VCaP (cell line): Measurements from ENCODE around the gene SNAPC4.

ENCODE experiments used
- H3K27ac ChIP-seq: fragments of 450-650 bp; 2 replicates; pipeline ENCODE4 v1.5.1; 2017
- TF ChIP-seq, protein P1 (sequence below): fragments of 450-650 bp; conservative IDR thresholded peaks from 2 replicates; pipeline ENCODE4 v1.5.1; 2017; ENCODE audit warnings: mild to moderate bottlenecking, moderate library complexity

The SNAPC4 gene

DNA sequence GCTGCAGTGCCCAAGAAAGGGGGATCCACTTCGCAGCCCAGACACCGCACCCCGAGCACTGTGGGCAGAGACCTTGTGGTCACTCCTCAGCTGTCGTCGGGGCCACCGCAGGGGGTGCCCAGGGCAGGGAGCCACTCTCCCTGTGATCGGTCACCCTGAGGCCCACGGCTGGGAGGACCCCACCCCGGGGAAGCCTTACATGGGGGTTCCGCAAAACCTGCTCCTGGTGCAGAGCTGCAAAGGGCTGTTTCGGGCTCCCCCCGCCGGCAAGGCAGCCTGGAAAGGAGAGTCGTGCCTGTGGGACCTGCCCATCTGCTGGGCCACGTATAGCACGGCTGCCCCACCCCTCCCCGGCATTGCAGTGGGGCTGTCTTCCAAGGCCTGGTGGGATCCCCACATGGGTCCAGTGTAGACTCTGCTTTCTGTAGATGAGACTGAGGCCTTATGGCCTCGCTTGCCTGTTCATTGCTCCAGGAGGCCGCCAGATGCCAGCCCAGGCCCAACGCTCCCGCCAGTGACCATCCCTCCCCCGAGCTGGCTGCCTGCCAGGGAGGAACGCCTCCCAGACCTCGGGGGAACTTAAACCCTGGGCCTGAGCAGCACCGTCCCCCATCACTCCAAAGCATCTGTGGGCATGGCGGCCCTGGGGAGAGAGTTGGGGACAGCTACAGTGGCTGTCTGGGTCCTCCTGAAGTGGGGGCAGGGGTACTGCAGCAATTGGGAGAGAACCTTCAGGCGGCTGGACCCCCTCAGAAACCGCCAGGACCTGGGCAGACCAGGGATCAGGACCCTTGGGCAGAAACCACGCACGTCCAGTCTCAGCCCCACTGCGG, 34.8 kb downstream of the SNAPC4 start:
- TF ChIP-seq, protein P1, sequence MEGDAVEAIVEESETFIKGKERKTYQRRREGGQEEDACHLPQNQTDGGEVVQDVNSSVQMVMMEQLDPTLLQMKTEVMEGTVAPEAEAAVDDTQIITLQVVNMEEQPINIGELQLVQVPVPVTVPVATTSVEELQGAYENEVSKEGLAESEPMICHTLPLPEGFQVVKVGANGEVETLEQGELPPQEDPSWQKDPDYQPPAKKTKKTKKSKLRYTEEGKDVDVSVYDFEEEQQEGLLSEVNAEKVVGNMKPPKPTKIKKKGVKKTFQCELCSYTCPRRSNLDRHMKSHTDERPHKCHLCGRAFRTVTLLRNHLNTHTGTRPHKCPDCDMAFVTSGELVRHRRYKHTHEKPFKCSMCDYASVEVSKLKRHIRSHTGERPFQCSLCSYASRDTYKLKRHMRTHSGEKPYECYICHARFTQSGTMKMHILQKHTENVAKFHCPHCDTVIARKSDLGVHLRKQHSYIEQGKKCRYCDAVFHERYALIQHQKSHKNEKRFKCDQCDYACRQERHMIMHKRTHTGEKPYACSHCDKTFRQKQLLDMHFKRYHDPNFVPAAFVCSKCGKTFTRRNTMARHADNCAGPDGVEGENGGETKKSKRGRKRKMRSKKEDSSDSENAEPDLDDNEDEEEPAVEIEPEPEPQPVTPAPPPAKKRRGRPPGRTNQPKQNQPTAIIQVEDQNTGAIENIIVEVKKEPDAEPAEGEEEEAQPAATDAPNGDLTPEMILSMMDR = no peak

GRCh38 chr9:136363949-136364748, 35.8 kb downstream of the SNAPC4 start:
- TF ChIP-seq, protein P1 = no peak; the same call in 1 of the 2 replicates
- H3K27ac ChIP-seq = peak overlapping the region; percentile 93

More for the DNA sequence above, 34.8 kb downstream of the SNAPC4 start:
- no peak overlapping the region for H3K27ac ChIP-seq

DNA sequence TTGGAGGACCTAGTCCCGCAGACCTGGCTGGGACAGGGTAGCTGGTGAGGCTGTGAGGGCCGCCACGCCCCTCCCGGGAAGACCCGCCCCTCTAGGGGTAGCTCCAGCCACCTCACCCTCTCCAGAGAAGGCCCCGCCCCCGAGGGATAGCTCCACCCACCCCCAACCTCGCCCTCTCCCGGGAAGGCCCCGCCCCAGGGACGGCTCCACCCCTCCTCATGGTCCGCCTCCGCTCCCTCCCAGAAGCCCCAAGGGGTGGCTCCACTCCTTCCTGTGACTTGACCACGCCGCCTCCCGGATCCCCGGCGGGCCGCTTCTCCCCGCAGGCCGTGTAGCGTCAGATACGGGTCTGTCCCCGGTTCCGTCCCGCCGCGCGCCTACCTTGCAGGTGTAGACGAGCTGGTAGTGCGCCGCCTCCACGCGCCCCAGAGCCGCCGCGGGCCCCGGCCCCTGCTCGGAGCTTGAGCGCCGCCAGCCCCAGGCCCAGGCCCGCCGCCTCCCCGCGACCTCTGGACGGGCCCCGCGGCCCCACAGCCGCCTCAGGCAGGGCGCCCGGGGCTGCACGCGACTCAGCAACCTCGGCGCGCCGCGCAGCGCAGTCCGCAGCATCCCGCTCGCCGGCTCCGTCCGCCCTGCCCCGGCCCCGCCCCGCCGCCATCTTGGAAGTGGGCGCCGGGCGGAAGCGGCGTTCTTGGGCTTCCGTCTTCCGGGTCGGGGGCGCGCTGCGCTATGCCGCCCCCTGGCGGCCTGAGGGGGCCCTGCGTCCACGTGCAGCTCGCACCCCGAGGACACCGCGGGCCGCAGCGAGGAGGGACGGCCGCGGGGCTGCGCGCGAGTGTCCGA, 36.6 kb downstream of the SNAPC4 start, which contains the start of gene DNLZ:
Gene DNLZ, minus strand, starts transcription at position 639 of the 843 bp plus-strand sequence. Its CDS starts 30 bp downstream, at position 609.
- TF ChIP-seq, protein P1 = peak; percentile 99
- H3K27ac ChIP-seq = peak within 1 kb of the TSS; percentile 93

DNA sequence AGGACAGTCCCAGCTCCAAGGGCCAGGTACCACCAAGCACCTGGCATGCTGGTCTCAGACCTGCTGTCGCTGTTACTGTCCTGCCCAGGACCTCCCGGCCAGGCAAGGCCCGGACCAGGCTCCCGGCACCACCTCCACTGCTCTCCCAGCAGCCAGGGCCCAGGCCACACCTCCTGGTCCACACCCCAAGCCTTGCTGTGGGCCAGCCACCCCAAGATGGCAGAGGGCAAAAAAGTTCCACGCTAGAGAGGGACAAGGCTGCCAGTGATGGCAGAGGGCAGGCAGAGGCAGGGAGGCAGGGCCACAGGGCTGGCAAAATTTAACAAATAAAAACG, 37.6 kb downstream of the SNAPC4 start:
- peak overlapping the region; percentile 93 for H3K27ac ChIP-seq
- TF ChIP-seq, protein P1 = no peak

GRCh38 chr9:136361754-136362449, 38.1 kb downstream of the SNAPC4 start:
- H3K27ac ChIP-seq = peak overlapping the region; percentile 93
- TF ChIP-seq, protein P1 = no peak

- H3K27ac ChIP-seq = no peak overlapping the region
- TF ChIP-seq, protein P1 = no peak
Measured at GRCh38 chr9:136361047-136361753, 38.8 kb downstream of the SNAPC4 start.
